Measurements from ENCODE around the gene RERE. TPM values are rescaled to one million over a fixed set of nuclear protein-coding genes. Genes with fewer than 3 reads are reported as not detected.

Gene RERE
- total RNA-seq, 1 donor from 2014 or later = 78.2 TPM

- intact Hi-C loops (cut with micrococcal nuclease) = no loop called here
Observed at GRCh38 chr1:8377271-8377981, 440.0 kb downstream of the RERE start.

- intact Hi-C loops (cut with micrococcal nuclease) = no loop called here
Observed at GRCh38 chr1:8376358-8376840, 441.0 kb downstream of the RERE start.

- intact Hi-C loops (cut with micrococcal nuclease) = no loop called here
Observed at GRCh38 chr1:8374812-8375211, 442.6 kb downstream of the RERE start.

- intact Hi-C loops (cut with micrococcal nuclease) = no loop called here
Observed at GRCh38 chr1:8374356-8374755, 443.1 kb downstream of the RERE start.

GRCh38 chr1:8373581-8374241, 443.7 kb downstream of the RERE start:
- intact Hi-C loops (cut with micrococcal nuclease) = no loop called here

- intact Hi-C loops (cut with micrococcal nuclease) = no loop called here
Observed at GRCh38 chr1:8373125-8373524, 444.3 kb downstream of the RERE start.

- intact Hi-C loops (cut with micrococcal nuclease) = no loop called here
Observed at GRCh38 chr1:8371372-8371991, 446.0 kb downstream of the RERE start.

- intact Hi-C loops (cut with micrococcal nuclease) = no loop called here
Observed at GRCh38 chr1:8370905-8371315, 446.5 kb downstream of the RERE start.

GRCh38 chr1:8370046-8370881, 447.2 kb downstream of the RERE start:
- intact Hi-C loops (cut with micrococcal nuclease) = no loop called here

GRCh38 chr1:8368956-8369639, 448.3 kb downstream of the RERE start:
- intact Hi-C loops (cut with micrococcal nuclease) = no loop called here

GRCh38 chr1:8367571-8368194, 449.8 kb downstream of the RERE start:
- intact Hi-C loops (cut with micrococcal nuclease) = no loop called here

GRCh38 chr1:8365661-8366362, 451.6 kb downstream of the RERE start:
- intact Hi-C loops (cut with micrococcal nuclease) = no loop called here

GRCh38 chr1:8364528-8365442, 452.7 kb downstream of the RERE start:
- intact Hi-C loops (cut with micrococcal nuclease) = no loop called here

- intact Hi-C loops (cut with micrococcal nuclease) = no loop called here
Observed at GRCh38 chr1:8363767-8364301, 453.6 kb downstream of the RERE start.

- intact Hi-C loops (cut with micrococcal nuclease) = no loop called here
Observed at GRCh38 chr1:8363186-8363766, 454.2 kb downstream of the RERE start.

GRCh38 chr1:8362701-8363101, 454.7 kb downstream of the RERE start:
- intact Hi-C loops (cut with micrococcal nuclease) = no loop called here

- intact Hi-C loops (cut with micrococcal nuclease) = no loop called here
Observed at GRCh38 chr1:8361198-8361849, 456.1 kb downstream of the RERE start.
